ENCODE results near the gene ANO2.

ANO2 gene

DNA sequence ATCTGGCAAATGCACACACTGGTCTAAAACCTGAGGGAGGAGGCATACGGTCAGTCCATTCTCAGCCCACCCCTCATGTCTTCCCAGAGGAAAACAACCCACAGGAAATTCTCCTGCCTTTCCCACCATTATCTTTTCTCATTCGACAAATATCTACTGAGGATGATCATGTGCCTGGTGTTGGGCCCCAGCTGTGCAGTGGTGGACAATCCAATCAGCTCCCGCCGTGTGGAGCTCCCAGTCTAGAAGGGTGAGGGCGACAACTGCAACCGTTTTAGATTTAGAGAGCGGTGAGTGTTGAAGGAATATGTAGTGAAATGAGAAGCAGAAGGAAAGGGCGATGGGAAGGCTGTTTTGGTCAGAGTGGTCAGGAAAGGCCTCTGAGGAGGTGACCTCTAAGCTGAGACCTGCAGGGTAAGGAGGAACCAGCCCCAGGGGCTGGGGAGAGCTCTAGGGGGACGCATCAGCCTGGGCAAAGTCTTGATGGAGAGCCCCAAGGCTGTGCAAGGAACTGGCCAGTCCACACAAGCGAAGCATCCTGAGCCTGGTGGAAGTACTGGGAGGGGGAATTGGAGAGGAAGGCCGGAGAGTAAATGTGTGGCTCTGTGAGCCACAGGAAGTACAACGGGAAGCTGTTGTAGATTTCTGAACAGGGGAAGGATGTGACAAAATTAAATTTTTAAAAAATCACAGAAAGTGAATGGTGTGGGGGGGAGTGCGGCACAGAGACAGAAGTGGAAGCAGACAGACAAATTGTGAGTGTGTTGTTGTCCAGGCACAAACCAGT is 320.4 kb downstream of the ANO2 start:
- H3K27ac Mint-ChIP-seq = peak overlapping the region; percentile 2
- peaks cover 20% of the 10 kb centered on the region for H3K27me3 Mint-ChIP-seq (ENCODE audit: low read depth, poor library complexity)
- no peak overlapping the region for H3K4me3 Mint-ChIP-seq
- H3K36me3 Mint-ChIP-seq (ENCODE audit: low read depth) = no peaks in the 10 kb centered on the region
- no peak for DNase-seq
- H3K9me3 Mint-ChIP-seq = no peaks in the 10 kb centered on the region
- peaks cover 61% of the 10 kb centered on the region for H3K4me1 Mint-ChIP-seq
- no peak for TF ChIP-seq CTCF (IDR thresholded peaks at IDR 0.05)

GRCh38 chr12:5623411-5623810 is 321.6 kb downstream of the ANO2 start:
- Mint-ChIP-seq H3K9me3 (no peaks in the 10 kb centered on the region), H3K27ac (no peak overlapping the region), H3K36me3 (ENCODE audit: low read depth) (no peaks in the 10 kb centered on the region), H3K4me1 (peaks cover 58% of the 10 kb centered on the region), H3K4me3 (no peak overlapping the region), H3K27me3 (ENCODE audit: low read depth, poor library complexity) (peaks cover 14% of the 10 kb centered on the region)
- no peak for TF ChIP-seq CTCF (IDR thresholded peaks at IDR 0.05)
- DNase-seq = no peak

DNA sequence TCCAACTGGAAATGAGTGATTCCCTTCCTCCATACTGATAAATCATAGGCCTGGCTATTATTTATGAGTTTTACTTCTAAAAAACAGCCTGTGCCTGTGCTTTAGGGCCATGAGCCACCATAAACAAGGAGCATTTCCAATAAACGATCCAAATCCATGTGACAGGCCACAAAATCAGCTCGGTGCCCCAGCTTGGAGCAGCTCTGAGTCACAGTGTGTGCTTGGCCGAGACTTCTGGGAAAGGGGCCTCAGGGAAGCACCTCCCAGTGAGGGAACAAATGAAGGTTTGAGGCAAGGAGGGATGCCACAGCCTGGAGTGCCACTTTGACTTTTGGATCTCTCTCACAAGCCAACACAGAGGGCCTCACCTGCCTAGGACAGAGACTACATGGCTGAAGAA is 322.8 kb downstream of the ANO2 start:
- Mint-ChIP-seq H3K9me3 (no peaks in the 10 kb centered on the region), H3K4me1 (peaks cover 53% of the 10 kb centered on the region), H3K36me3 (ENCODE audit: low read depth) (no peaks in the 10 kb centered on the region), H3K27ac (no peak overlapping the region), H3K4me3 (no peak overlapping the region), H3K27me3 (ENCODE audit: low read depth, poor library complexity) (peaks cover 14% of the 10 kb centered on the region)
- DNase-seq = no peak
- no peak for TF ChIP-seq CTCF (IDR thresholded peaks at IDR 0.05)

DNA sequence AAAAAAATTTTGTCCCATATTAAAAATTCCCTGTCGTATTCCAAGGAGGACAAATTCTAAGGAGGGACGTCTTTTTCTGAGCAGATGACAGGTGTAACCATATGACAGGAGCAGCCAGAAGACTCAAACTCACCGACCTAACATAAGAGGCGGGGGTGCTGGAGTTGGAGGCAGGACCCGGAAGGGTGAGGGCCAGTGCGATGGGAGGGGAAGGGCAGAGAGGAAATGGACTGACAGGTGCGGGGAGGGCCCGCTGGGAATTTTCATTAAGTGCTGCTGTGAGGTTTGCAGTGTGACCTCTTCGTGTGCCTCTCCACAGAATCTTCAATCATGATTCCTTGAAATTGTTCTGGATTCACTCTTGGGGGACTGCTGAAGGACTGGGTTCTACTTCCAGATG is 323.7 kb downstream of the ANO2 start:
- no peak overlapping the region for H3K4me3 Mint-ChIP-seq

GRCh38 chr12:5620896-5621295 is 324.2 kb downstream of the ANO2 start:
- no peaks in the 10 kb centered on the region for H3K36me3 Mint-ChIP-seq (ENCODE audit: low read depth)
- no peak overlapping the region for H3K4me3 Mint-ChIP-seq
- no peaks in the 10 kb centered on the region for H3K9me3 Mint-ChIP-seq
- DNase-seq = no peak
- TF ChIP-seq CTCF (IDR thresholded peaks at IDR 0.05) = no peak
- H3K27me3 Mint-ChIP-seq (ENCODE audit: low read depth, poor library complexity) = peaks cover 13% of the 10 kb centered on the region
- H3K4me1 Mint-ChIP-seq = peaks cover 44% of the 10 kb centered on the region
- H3K27ac Mint-ChIP-seq = no peak overlapping the region

More for the DNA sequence above, 323.7 kb downstream of the ANO2 start:
- no peak for TF ChIP-seq CTCF (IDR thresholded peaks at IDR 0.05)
- Mint-ChIP-seq H3K27me3 (ENCODE audit: low read depth, poor library complexity) (peaks cover 14% of the 10 kb centered on the region), H3K4me1 (peaks cover 49% of the 10 kb centered on the region), H3K27ac (no peak overlapping the region), H3K9me3 (no peaks in the 10 kb centered on the region), H3K36me3 (ENCODE audit: low read depth) (no peaks in the 10 kb centered on the region)
- no peak for DNase-seq

DNA sequence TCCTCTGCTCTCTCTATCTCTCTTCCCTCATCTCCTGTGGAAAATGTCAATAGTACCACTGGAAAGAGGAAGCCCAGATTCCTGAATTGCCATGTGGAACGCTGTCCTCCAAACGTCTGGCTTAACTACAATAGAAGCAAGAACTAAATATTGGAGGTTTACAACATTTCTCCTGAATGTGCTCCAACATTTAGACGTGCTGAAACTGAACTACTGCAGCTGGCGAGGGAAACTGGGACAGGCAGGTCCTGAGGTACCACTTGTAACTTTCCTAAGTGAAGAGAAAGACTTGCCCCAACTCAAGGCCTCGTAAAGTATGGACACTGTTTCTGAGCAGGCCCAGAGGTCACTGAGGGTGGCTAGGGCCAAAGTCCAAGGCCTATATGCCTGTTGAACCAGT is 325.4 kb downstream of the ANO2 start:
- H3K9me3 Mint-ChIP-seq = no peaks in the 10 kb centered on the region
- TF ChIP-seq CTCF (IDR thresholded peaks at IDR 0.05) = no peak
- H3K27ac Mint-ChIP-seq = no peak overlapping the region
- H3K36me3 Mint-ChIP-seq (ENCODE audit: low read depth) = no peaks in the 10 kb centered on the region
- H3K27me3 Mint-ChIP-seq (ENCODE audit: low read depth, poor library complexity) = peaks cover 15% of the 10 kb centered on the region
- no peak for DNase-seq
- H3K4me1 Mint-ChIP-seq = peaks cover 32% of the 10 kb centered on the region
- H3K4me3 Mint-ChIP-seq = no peak overlapping the region
